H1 (cell line): ENCODE measurements around the gene DLX5. TPM values are rescaled to one million over a fixed set of nuclear protein-coding genes. Genes with fewer than 3 reads are reported as not detected.
A peak's percentile ranks its signal among the peaks of the same experiment; 100 is the strongest.

ENCODE experiments used
- CTCF ChIA-PET: fragments of 300-600 bp; sonication (Branson Sonifier 250); formaldehyde crosslinking; loops from one replicate; lab custom pipeline; 2021; ENCODE audit not compliant: partially characterized antibody; lab: Charles Lee
- POLR2A ChIA-PET: fragments of 300-600 bp; sonication (Branson Sonifier 250); formaldehyde crosslinking; loops from one replicate; lab custom pipeline; 2021; ENCODE audit warnings: inconsistent platforms; ENCODE audit not compliant: partially characterized antibody; lab: Charles Lee
- DNase-seq, 2 experiments: peaks; one replicate each; pipeline versions ENCODE4 v3.0.0 to v3.0.0-alpha.2; 2010 to 2022; ENCODE audit warnings: low spot score in 2 of 2, low read depth in 1 of 2, mixed read lengths in 1 of 2
- FAIRE-seq: peaks from 2 replicates; lab custom pipeline; 2011; peaks lifted over from hg19 to GRCh38; lab: Jason Lieb, UNC
- H2AFZ ChIP-seq: 2 replicates; pipeline ENCODE4 v1.8.1; 2012; ENCODE audit warnings: low read length, inconsistent platforms
- H2AK5ac ChIP-seq: 2 replicates; pipeline ENCODE4 v1.6.1; 2013; ENCODE audit warnings: low read depth, low read length
- H2BK120ac ChIP-seq: replicated peaks from 2 replicates; pipeline ENCODE3; 2013; ENCODE audit warnings: low read depth, low read length, inconsistent platforms
- H2BK12ac ChIP-seq: 2 replicates; pipeline ENCODE4 v1.6.1; 2013; ENCODE audit warnings: low read depth, low read length
- H2BK15ac ChIP-seq: 2 replicates; pipeline ENCODE4 v1.6.1; 2013; ENCODE audit warnings: low read length
- H2BK20ac ChIP-seq: 2 replicates; pipeline ENCODE4 v1.6.1; 2013; ENCODE audit warnings: low read length
- H2BK5ac ChIP-seq: 2 replicates; pipeline ENCODE4 v1.6.1; 2013; ENCODE audit warnings: low read depth, low read length
- H3K14ac ChIP-seq: 2 replicates; pipeline ENCODE4 v1.6.1; 2013; ENCODE audit warnings: inconsistent platforms; ENCODE audit not compliant: insufficient read length
- H3K18ac ChIP-seq: 2 replicates; pipeline ENCODE4 v1.6.1; 2013; ENCODE audit warnings: low read length; ENCODE audit errors: extremely low read depth
- H3K23ac ChIP-seq: 2 replicates; pipeline ENCODE4 v1.6.1; 2013; ENCODE audit warnings: inconsistent platforms; ENCODE audit not compliant: insufficient read length
- H3K23me2 ChIP-seq: 2 replicates; pipeline ENCODE4 v1.6.1; 2013; ENCODE audit warnings: low read depth, low read length
- H3K27ac ChIP-seq: 2 replicates; pipeline ENCODE4 v1.6.1; 2011; ENCODE audit warnings: low read depth, low read length, inconsistent platforms
- H3K27me3 ChIP-seq, 4 experiments: replicated peaks in 1 of 4; 1 replicate in 1 of 4; 2 replicates in 3 of 4; pipeline versions ENCODE4 v1.6.1 to v1.8.1; 2011 to 2013; ENCODE audit warnings: low read length in 3 of 4, mild to moderate bottlenecking in 3 of 4, inconsistent platforms in 2 of 4, mixed read lengths in 2 of 4, moderate library complexity in 1 of 4; ENCODE audit not compliant: control insufficient read depth in 3 of 4, insufficient read depth in 3 of 4; ENCODE audit errors: extremely low read depth in 1 of 4
- H3K36me3 ChIP-seq, 4 experiments: 2 replicates each; pipeline versions ENCODE4 v1.6.1 to v1.8.1; 2011 to 2013; ENCODE audit warnings: mild to moderate bottlenecking in 4 of 4, low read length in 3 of 4, moderate library complexity in 2 of 4, control low read depth in 1 of 4, inconsistent platforms in 1 of 4; ENCODE audit not compliant: insufficient read depth in 4 of 4, control insufficient read depth in 2 of 4
- H3K4ac ChIP-seq: replicated peaks from 2 replicates; pipeline ENCODE3; 2013; ENCODE audit warnings: low read length, low read depth, mixed read lengths, inconsistent platforms; ENCODE audit not compliant: insufficient read length
- H3K4me1 ChIP-seq, 4 experiments: replicated peaks in 1 of 4; 1 replicate in 1 of 4; 2 replicates in 3 of 4; pipeline versions ENCODE4 v1.6.1 to v1.8.1; 2011 to 2013; ENCODE audit warnings: low read length in 3 of 4, inconsistent platforms in 2 of 4, mixed read lengths in 1 of 4; ENCODE audit not compliant: insufficient read depth in 4 of 4, control insufficient read depth in 3 of 4
- H3K4me2 ChIP-seq, 2 experiments: 2 replicates each; pipeline versions ENCODE4 v1.6.1 to v1.8.1; 2011 to 2013; ENCODE audit warnings: low read depth in 2 of 2, low read length in 2 of 2, control low read depth in 1 of 2, inconsistent platforms in 1 of 2, mild to moderate bottlenecking in 1 of 2; ENCODE audit not compliant: insufficient read depth in 1 of 2
- H3K4me3 ChIP-seq, 4 experiments: fragments of 200-600, 300-600 bp in 1 of 4; sonication (generic), shearing (Covaris generic), sonication (Bioruptor Twin) in 1 of 4; 2 replicates each; pipeline versions ENCODE4 v1.5.1 to v1.8.1; 2011 to 2016; ENCODE audit warnings: low read length in 4 of 4, low read depth in 3 of 4, control low read depth in 2 of 4, inconsistent platforms in 2 of 4, mild to moderate bottlenecking in 2 of 4, mixed read lengths in 1 of 4, moderate library complexity in 1 of 4; ENCODE audit not compliant: insufficient read depth in 2 of 4; ENCODE audit errors: extremely low read depth in 1 of 4
- H3K56ac ChIP-seq: replicated peaks from 2 replicates; pipeline ENCODE3; 2013; ENCODE audit warnings: low read depth, mild to moderate bottlenecking, mixed read lengths, low read length, inconsistent platforms; ENCODE audit not compliant: insufficient read length
- H3K79me1 ChIP-seq: 2 replicates; pipeline ENCODE4 v1.6.1; 2013; ENCODE audit warnings: low read depth, low read length, control low read depth
- H3K79me2 ChIP-seq, 2 experiments: 2 replicates each; pipeline versions ENCODE4 v1.6.1 to v1.8.1; 2012 to 2013; ENCODE audit warnings: low read length in 2 of 2, mild to moderate bottlenecking in 2 of 2, inconsistent platforms in 1 of 2; ENCODE audit not compliant: insufficient read depth in 2 of 2, control insufficient read depth in 1 of 2
- H3K9ac ChIP-seq, 4 experiments: replicated peaks in 1 of 4; 1 replicate in 1 of 4; 2 replicates in 3 of 4; pipeline versions ENCODE4 v1.6.1 to v1.8.1; 2011 to 2013; ENCODE audit warnings: low read depth in 3 of 4, low read length in 3 of 4, control low read depth in 2 of 4, mild to moderate bottlenecking in 2 of 4, moderate library complexity in 2 of 4, inconsistent platforms in 1 of 4; ENCODE audit errors: extremely low read depth in 1 of 4
- H3K9me3 ChIP-seq, 2 experiments: 2 replicates each; pipeline versions ENCODE4 v1.6.1 to v1.8.1; 2012 to 2013; ENCODE audit warnings: mild to moderate bottlenecking in 2 of 2, moderate library complexity in 2 of 2, control low read depth in 1 of 2, inconsistent platforms in 1 of 2, low read depth in 1 of 2, low read length in 1 of 2, mixed read lengths in 1 of 2; ENCODE audit not compliant: insufficient read depth in 2 of 2
- H4K20me1 ChIP-seq, 2 experiments: replicated peaks in 1 of 2; 2 replicates each; pipeline versions ENCODE3 to v1.8.1; 2011 to 2013; ENCODE audit warnings: inconsistent platforms in 2 of 2, low read length in 2 of 2, mild to moderate bottlenecking in 1 of 2; ENCODE audit not compliant: insufficient read depth in 2 of 2, control insufficient read depth in 1 of 2
- H4K5ac ChIP-seq: 2 replicates; pipeline ENCODE4 v1.6.1; 2013; ENCODE audit warnings: low read length, low read depth, mixed read lengths, inconsistent platforms; ENCODE audit not compliant: insufficient read length
- H4K8ac ChIP-seq: 2 replicates; pipeline ENCODE4 v1.8.0; 2013; ENCODE audit warnings: mild to moderate bottlenecking, moderate library complexity, low read length, inconsistent platforms; ENCODE audit not compliant: insufficient read depth; ENCODE audit errors: extremely low read depth
- H4K91ac ChIP-seq: replicated peaks from 2 replicates; pipeline ENCODE3; 2013; ENCODE audit warnings: low read length, mixed read lengths, inconsistent platforms; ENCODE audit not compliant: insufficient read length
- ASH2L ChIP-seq: fragments of 200-600, 300-600 bp; sonication (generic); IDR thresholded peaks from one replicate; pipeline ENCODE4 v1.7.1; 2017; ENCODE audit warnings: low read length
- CBX8 ChIP-seq: fragments of 300-800, 300-1000 bp; sonication (generic); IDR thresholded peaks from 2 replicates; pipeline ENCODE4 v1.7.1; 2016; ENCODE audit warnings: low read depth, low read length, borderline replicate concordance
- EZH2 ChIP-seq: fragments of 200-600 bp; sonication (generic); IDR thresholded peaks from 2 replicates; pipeline ENCODE4 v1.7.1; 2012; ENCODE audit warnings: low read depth, mild to moderate bottlenecking, moderate library complexity, low read length, inconsistent platforms; ENCODE audit not compliant: severe bottlenecking
- FOSL1 ChIP-seq: IDR thresholded peaks from 2 replicates; pipeline ENCODE4 v1.6.1; 2011; ENCODE audit warnings: mild to moderate bottlenecking, low read depth, low read length, moderate library complexity; ENCODE audit not compliant: insufficient read depth
- KDM4A ChIP-seq: IDR thresholded peaks from one replicate; pipeline ENCODE4 v1.7.1; 2012; ENCODE audit warnings: low read depth, mild to moderate bottlenecking, moderate library complexity, low read length, inconsistent platforms; ENCODE audit not compliant: severe bottlenecking
- RNF2 ChIP-seq: fragments of 200-900, 300-1000 bp; sonication (generic); IDR thresholded peaks from 2 replicates; pipeline ENCODE4 v1.7.1; 2016; ENCODE audit warnings: borderline replicate concordance, low read depth, mild to moderate bottlenecking, antibody characterized with exemption, low read length; ENCODE audit not compliant: poor library complexity, severe bottlenecking; ENCODE audit errors: missing control alignments
- SIX5 ChIP-seq: IDR thresholded peaks from 2 replicates; pipeline ENCODE4 v1.6.1; 2011; ENCODE audit warnings: mild to moderate bottlenecking, low read depth, low read length
- USF2 ChIP-seq: IDR thresholded peaks from 2 replicates; pipeline ENCODE4 v1.6.1; 2011; ENCODE audit warnings: low read length, improper control_type of control experiment
- WGBS, 2 experiments: shearing (Covaris generic) in 1 of 2; methylation state at CpG; one replicate each; pipeline versions ENCODE4 v1.1.6 to v1.1.7; 2013 to 2015; ENCODE audit warnings: low lambda C conversion rate in 2 of 2, mixed read lengths in 2 of 2, inconsistent platforms in 1 of 2, low coverage in 1 of 2, missing lambda C conversion rate in 1 of 2; ENCODE audit not compliant: insufficient replicate concordance in 2 of 2, insufficient coverage in 1 of 2, insufficient read length in 1 of 2; ENCODE audit errors: extremely low coverage in 1 of 2, missing lambda C conversion rate in 1 of 2; 5-methylcytosine and 5-hydroxymethylcytosine counted together
- polyA plus RNA-seq, 7 experiments: library from polyadenylated mRNA; depleted of rRNA in 3 of 7; stranded (reverse) in 5 of 7; unstranded in 2 of 7; fragments of >200 nt in 5 of 7; fragments of 200-250 nt in 2 of 7; gene quantifications; 1 replicate in 5 of 7; 2 replicates in 1 of 7; 4 replicates in 1 of 7; pipeline versions ENCODE4 v1.2.1 to v1.2.3, GENCODE V29; 2011 to 2013; ENCODE audit warnings: missing spikeins in 2 of 7, mixed read lengths in 2 of 7
- total RNA-seq: library from RNA; stranded (reverse); fragmentation: NEBNext Ultra II Directional; extraction: Animal tissue kit (Norgen Biotek cat#: 25700); gene quantifications from 2 replicates; pipeline ENCODE4 v1.2.1, GENCODE V29; 2021
- TF ChIP-seq, protein P1 (sequence below): IDR thresholded peaks from 2 replicates; pipeline ENCODE4 v1.6.1; 2011; ENCODE audit warnings: low read depth, mild to moderate bottlenecking, low read length; ENCODE audit not compliant: insufficient read depth

DLX5 gene
- total and polyA plus RNA-seq, 2 of the 8 experiments (the other 6 are each of a cell fraction or from before 2014, with no cell fraction given): not detected

DNA sequence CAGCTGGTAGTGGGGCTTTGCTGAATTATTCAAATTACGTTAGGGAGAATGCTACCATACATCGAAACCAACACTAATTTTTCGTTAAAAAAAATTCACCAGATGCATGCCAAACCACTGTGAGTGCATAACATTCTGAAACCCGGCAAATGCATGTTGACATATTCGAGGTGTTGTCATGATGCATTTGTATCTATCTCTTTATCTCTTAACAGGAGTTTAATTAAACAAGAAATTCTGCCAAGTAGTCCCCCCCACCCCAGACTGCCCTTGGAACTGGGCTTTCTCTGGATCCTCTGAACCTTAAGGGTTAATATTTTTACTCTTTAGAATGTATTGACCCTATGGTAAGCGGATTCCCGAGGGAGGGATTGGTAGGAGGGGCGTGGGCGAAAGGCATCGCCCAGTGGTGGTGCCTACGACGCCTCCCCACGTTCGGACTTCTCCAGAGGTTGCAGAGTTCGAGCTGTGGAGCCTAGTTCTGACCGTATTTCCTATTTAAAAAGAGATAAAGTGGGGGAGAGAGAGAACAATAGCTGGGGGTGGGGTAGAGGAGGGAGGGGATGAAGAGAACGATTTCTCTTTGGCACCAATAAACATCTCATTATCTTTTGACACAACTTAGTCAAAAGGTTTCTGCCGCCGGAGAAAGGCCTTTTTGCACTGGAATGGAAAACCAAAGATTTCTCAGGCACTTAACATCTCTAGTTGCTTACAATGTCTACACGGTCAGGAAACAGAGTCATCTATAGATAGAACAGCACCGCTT lies 12.1 kb downstream of the DLX5 start:
- H3K79me2 ChIP-seq: no peaks in the 10 kb centered on the region
- FAIRE-seq: no peak
- H3K56ac ChIP-seq: no peak overlapping the region
- no peak overlapping the region for H2AFZ ChIP-seq
- H3K79me1 ChIP-seq: no peaks in the 10 kb centered on the region; the same call in 1 of the 2 replicates
- H3K4ac ChIP-seq: no peak overlapping the region
- H2BK20ac ChIP-seq: no peak overlapping the region
- H3K27me3 ChIP-seq: peaks cover 96 to 100% (median 99%) of the 10 kb centered on the region in 4 experiments
- no peak overlapping the region for H3K14ac ChIP-seq
- H3K4me3 ChIP-seq: 0 out of 8 replicates have a peak overlapping the region, but pooled peaks of 1 of the 4 experiments have one; percentile 6
- H2BK5ac ChIP-seq: no peak overlapping the region
- no peak overlapping the region for H2AK5ac ChIP-seq
- peaks cover 4% of the 10 kb centered on the region; the same call in 1 of the 2 replicates for H3K23me2 ChIP-seq
- WGBS, 2 experiments: 8% methylated on average over 21 of the region's 21 CpGs; no CpG with 5 or more reads in 1 of the 2 experiments
- H2BK15ac ChIP-seq: no peak overlapping the region
- peaks cover 0 to 11% (median 9%) of the 10 kb centered on the region in 4 experiments; a peak in 5 of 7 replicates for H3K4me1 ChIP-seq
- no peak overlapping the region for H3K9ac ChIP-seq
- no peak overlapping the region for H4K5ac ChIP-seq
- H3K23ac ChIP-seq: no peak overlapping the region
- CTCF ChIA-PET: interaction anchor here (0.6 to 10.2 kb wide), 6 partner anchors 7 to 1866 kb away, joined by 3 to 150 read pairs (median 6); partner anchors contain the start of genes DLX5 and DLX6
- no peak overlapping the region for H3K27ac ChIP-seq
- peak overlapping the region in 1 of 2 experiments; percentile 33; a peak in 1 of 4 replicates for H3K4me2 ChIP-seq
- peaks cover 26 to 39% of the 10 kb centered on the region in 2 experiments for H4K20me1 ChIP-seq
- no peak overlapping the region for H2BK120ac ChIP-seq
- H3K36me3 ChIP-seq: no peaks in the 10 kb centered on the region
- no peaks in the 10 kb centered on the region for H3K9me3 ChIP-seq
- no peak overlapping the region for H4K8ac ChIP-seq
- H2BK12ac ChIP-seq: no peak overlapping the region
- H3K18ac ChIP-seq: no peak overlapping the region
- DNase-seq: peak in 1 of 2 experiments; percentile 53
- POLR2A ChIA-PET: interaction anchor here (1.5 to 1.7 kb wide), 3 partner anchors 9 to 20 kb away, joined by 4 to 6 read pairs (median 5); partner anchors contain the start of gene DLX5
- H4K91ac ChIP-seq: no peak overlapping the region
- TF ChIP-seq ASH2L: no peak
- TF ChIP-seq FOSL1: no peak
- peak; percentile 34 for TF ChIP-seq EZH2
- TF ChIP-seq, protein P1, sequence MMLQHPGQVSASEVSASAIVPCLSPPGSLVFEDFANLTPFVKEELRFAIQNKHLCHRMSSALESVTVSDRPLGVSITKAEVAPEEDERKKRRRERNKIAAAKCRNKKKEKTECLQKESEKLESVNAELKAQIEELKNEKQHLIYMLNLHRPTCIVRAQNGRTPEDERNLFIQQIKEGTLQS: no peak
- peak; percentile 1; the same call in 1 of the 2 replicates for TF ChIP-seq CBX8
- TF ChIP-seq RNF2: peak; percentile 77
- TF ChIP-seq USF2: no peak
- TF ChIP-seq KDM4A: no peak
- TF ChIP-seq SIX5: no peak
